Aorta (tissue), 5 donors: ENCODE results near the gene EBI3. TPM values are rescaled to one million over a fixed set of nuclear protein-coding genes. Genes with fewer than 3 reads are reported as not detected.
"Not testable (repeated sequence)": the region's sequence is repeated elsewhere in the genome, so short reads cannot be mapped to it uniquely, and the experiment has no call there.

Experiments used
- ATAC-seq: fragments of 200-7000 bp; cut with Tn5 transposase; one replicate; pipeline ENCODE4 v1.9.1; 2022; ENCODE audit warnings: moderate library complexity; ENCODE audit not compliant: low FRiP score
- DNase-seq, 2 donors: peaks; one replicate each; pipeline ENCODE4 v3.0.0-alpha.2; 2020
- H3K27ac ChIP-seq, 2 donors: one replicate each; pipeline ENCODE4 v1.5.1; 2013; ENCODE audit warnings: low read length in 2 of 2, mild to moderate bottlenecking in 2 of 2, moderate library complexity in 2 of 2, control low read depth in 1 of 2, inconsistent platforms in 1 of 2, low read depth in 1 of 2
- H3K27me3 ChIP-seq, 2 donors: one replicate each; pipeline ENCODE4 v1.6.1; 2013; ENCODE audit warnings: control low read depth in 1 of 2, low read length in 1 of 2, mild to moderate bottlenecking in 1 of 2, moderate library complexity in 1 of 2; ENCODE audit not compliant: insufficient read depth in 2 of 2, control insufficient read depth in 1 of 2
- H3K36me3 ChIP-seq, 2 donors: one replicate each; pipeline ENCODE4 v1.6.1; 2013; ENCODE audit warnings: control low read depth in 1 of 2, low read length in 1 of 2, mild to moderate bottlenecking in 1 of 2; ENCODE audit not compliant: insufficient read depth in 2 of 2, control insufficient read depth in 1 of 2
- H3K4me1 ChIP-seq, 2 donors: one replicate each; pipeline ENCODE4 v1.6.1; 2013; ENCODE audit warnings: low read length in 2 of 2, control low read depth in 1 of 2, mild to moderate bottlenecking in 1 of 2, moderate library complexity in 1 of 2; ENCODE audit not compliant: insufficient read depth in 2 of 2, control insufficient read depth in 1 of 2
- H3K4me3 ChIP-seq, 2 donors: one replicate each; pipeline ENCODE4 v1.5.1; 2013; ENCODE audit warnings: low read length in 2 of 2, control low read depth in 1 of 2, mild to moderate bottlenecking in 1 of 2
- H3K9me3 ChIP-seq: one replicate; pipeline ENCODE4 v1.6.1; 2013; ENCODE audit warnings: mild to moderate bottlenecking, low read length; ENCODE audit not compliant: control insufficient read depth
- WGBS, 2 donors: extraction: QIAGEN DNeasy Blood & Tissue Kit; methylation state at CpG; one replicate each; pipeline ENCODE4 v1.1.7; 2013; 5-methylcytosine and 5-hydroxymethylcytosine counted together
- intact Hi-C, 2 donors: fragments of 100-400 bp; cut with DNase I; formaldehyde crosslinking; loops; one replicate each; pipeline versions ENCODE4 v1.14.2 to v1.15.0; 2022
- polyA plus RNA-seq, 2 donors: library from polyadenylated mRNA; stranded (reverse); fragments of 200-250 nt; gene quantifications; one replicate each; pipeline ENCODE4 v1.2.3, GENCODE V29; 2013
- total RNA-seq, 2 donors: library from RNA; stranded (reverse); fragmentation: NEBNext Ultra II Directional; extraction: Animal tissue kit (Norgen Biotek cat#: 25700); gene quantifications; one replicate each; pipeline ENCODE4 v1.2.1, GENCODE V29; 2021
- donor health status: healthy with polysubstance abuse.
- donor health status: Bipolar disorder and iron deficiency.
- donor health status: DM: no; HTN: no; CAD: no.
- donor health status: DM: no; HTN: no; CAD: no.
- donor health status: DM: yes; HTN: yes; CAD: no.

EBI3 gene
- total and polyA plus RNA-seq, 4 donors = 1.3 to 7.9 (median 3.5) TPM

GRCh38 chr19:4230237-4230636, 914 bp downstream of the EBI3 start:
- 86% methylated on average over 6 of the region's 6 CpGs for WGBS, 2 donors
- intact Hi-C loops, H3K36me3 ChIP-seq, H3K4me1 ChIP-seq, H3K27me3 ChIP-seq, H3K4me3 ChIP-seq, H3K27ac ChIP-seq, ATAC-seq, H3K9me3 ChIP-seq, DNase-seq: not testable (repeated sequence)

GRCh38 chr19:4231521-4231920, 2.2 kb downstream of the EBI3 start:
- 87 to 90% methylated on average over 6 of the region's 6 CpGs for WGBS, 2 donors
- H3K4me1 ChIP-seq, H3K27me3 ChIP-seq, intact Hi-C loops, H3K27ac ChIP-seq, H3K4me3 ChIP-seq, H3K36me3 ChIP-seq, DNase-seq, H3K9me3 ChIP-seq, ATAC-seq: not testable (repeated sequence)

- WGBS, 2 donors = 75 to 84% methylated on average over 5 of the region's 5 CpGs
Measured at GRCh38 chr19:4232139-4232538, 2.8 kb downstream of the EBI3 start.

GRCh38 chr19:4232614-4233281, 3.4 kb downstream of the EBI3 start:
- ATAC-seq = no peak
- no peaks in the 10 kb centered on the region for H3K4me1 ChIP-seq

More at GRCh38 chr19:4232139-4232538, 2.8 kb downstream of the EBI3 start:
- H3K9me3 ChIP-seq, H3K36me3 ChIP-seq, H3K4me3 ChIP-seq, intact Hi-C loops, ATAC-seq, H3K27ac ChIP-seq, H3K4me1 ChIP-seq, H3K27me3 ChIP-seq, DNase-seq: not testable (repeated sequence)

DNA sequence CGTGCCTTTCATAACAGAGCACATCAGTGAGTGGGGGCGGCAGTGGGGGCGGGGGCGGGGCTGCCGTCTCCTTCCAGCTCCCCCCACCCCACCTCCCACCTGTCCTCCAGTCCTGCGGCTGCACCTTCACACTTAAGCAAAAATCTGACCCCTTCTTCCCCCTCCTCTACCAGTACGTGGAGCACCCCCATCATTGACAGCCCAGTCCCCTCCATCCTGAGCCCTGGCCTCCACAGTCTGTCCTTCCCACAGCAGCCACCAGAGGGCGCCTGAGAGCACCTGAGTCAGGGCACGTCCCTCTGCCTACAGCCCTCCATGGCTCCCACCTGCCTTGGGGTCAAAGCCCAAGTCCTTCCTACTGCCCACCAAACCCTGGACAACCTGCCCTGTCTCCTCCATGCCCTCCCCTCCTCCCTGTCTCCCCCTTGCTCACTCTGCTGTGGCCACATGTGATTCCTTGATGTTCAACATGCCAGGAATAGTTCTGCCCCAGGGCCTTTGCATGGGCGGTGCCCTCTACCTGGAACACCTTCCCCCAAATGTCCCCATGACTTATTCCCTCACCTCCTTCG, 4.0 kb downstream of the EBI3 start:
- no peaks in the 10 kb centered on the region for H3K36me3 ChIP-seq
- WGBS, 2 donors = 24 to 33% methylated on average over 11 of the region's 11 CpGs
- no peaks in the 10 kb centered on the region for H3K27me3 ChIP-seq
- intact Hi-C loops = no loop called here
- no peak for ATAC-seq
- H3K9me3 ChIP-seq = no peaks in the 10 kb centered on the region
- no peak overlapping the region for H3K4me3 ChIP-seq
- DNase-seq = peak in 1 of 2 donors; percentile 81
- no peak overlapping the region for H3K27ac ChIP-seq
- no peaks in the 10 kb centered on the region for H3K4me1 ChIP-seq

More at GRCh38 chr19:4232614-4233281, 3.4 kb downstream of the EBI3 start:
- H3K4me3 ChIP-seq = no peak overlapping the region
- H3K9me3 ChIP-seq = no peaks in the 10 kb centered on the region
- H3K27ac ChIP-seq = no peak overlapping the region
- WGBS, 2 donors = 43 to 46% methylated on average over 19 to 21 of the region's 21 CpGs
- intact Hi-C loops = no loop called here
- no peaks in the 10 kb centered on the region for H3K27me3 ChIP-seq
- no peak for DNase-seq
- H3K36me3 ChIP-seq = no peaks in the 10 kb centered on the region

DNA sequence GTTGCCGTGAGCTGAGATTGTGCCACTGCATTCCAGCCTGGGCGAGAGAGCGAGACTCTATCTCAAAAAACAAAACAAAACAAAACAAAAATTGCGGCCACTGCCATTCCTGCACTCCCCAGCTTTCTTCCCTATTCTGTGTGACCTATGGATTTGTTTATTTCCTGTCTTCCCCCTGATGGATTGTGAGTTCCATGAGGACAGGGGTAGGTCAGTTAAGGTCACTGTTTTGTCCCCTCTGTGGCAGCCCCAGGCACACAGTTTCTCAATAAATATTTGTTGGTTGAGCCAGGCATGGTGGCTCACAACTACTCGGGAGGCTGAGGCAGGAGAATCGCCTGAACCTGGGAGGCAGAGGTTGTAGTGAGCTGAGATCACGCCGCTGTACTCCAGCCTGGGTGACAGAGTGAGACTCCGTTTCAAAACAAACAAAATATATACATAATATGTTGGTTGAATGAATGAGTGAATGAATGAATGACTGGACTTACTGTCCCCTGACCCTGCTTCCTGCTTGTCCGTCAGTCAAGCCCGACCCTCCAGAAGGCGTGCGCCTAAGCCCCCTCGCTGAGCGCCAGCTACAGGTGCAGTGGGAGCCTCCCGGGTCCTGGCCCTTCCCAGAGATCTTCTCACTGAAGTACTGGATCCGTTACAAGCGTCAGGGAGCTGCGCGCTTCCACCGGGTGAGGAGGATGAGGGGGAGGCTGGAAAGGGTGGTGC, 5.0 kb downstream of the EBI3 start:
- no peak overlapping the region for H3K27ac ChIP-seq

GRCh38 chr19:4234862-4235201, 5.5 kb downstream of the EBI3 start:
- H3K27me3 ChIP-seq = no peaks in the 10 kb centered on the region

More for the DNA sequence above, 5.0 kb downstream of the EBI3 start:
- DNase-seq (no peak), ATAC-seq (no peak)
- Histone ChIP-seq H3K4me1 (no peaks in the 10 kb centered on the region), H3K4me3 (no peak overlapping the region), H3K27me3 (no peaks in the 10 kb centered on the region), H3K36me3 (no peaks in the 10 kb centered on the region), H3K9me3 (no peaks in the 10 kb centered on the region)
- WGBS, 2 donors = 41% methylated on average over 21 of the region's 21 CpGs
- intact Hi-C loops = no loop called here

GRCh38 chr19:4237510-4237909, 8.2 kb downstream of the EBI3 start:
- H3K27ac ChIP-seq, DNase-seq, H3K4me1 ChIP-seq, ATAC-seq, H3K9me3 ChIP-seq, H3K27me3 ChIP-seq, intact Hi-C loops, H3K36me3 ChIP-seq, H3K4me3 ChIP-seq: not testable (repeated sequence)
- WGBS, 2 donors = 90 to 92% methylated on average over 16 of the region's 16 CpGs

More at GRCh38 chr19:4234862-4235201, 5.5 kb downstream of the EBI3 start:
- intact Hi-C loops = no loop called here
- Histone ChIP-seq H3K27ac (no peak overlapping the region), H3K36me3 (no peaks in the 10 kb centered on the region), H3K4me1 (no peaks in the 10 kb centered on the region), H3K4me3 (no peak overlapping the region), H3K9me3 (no peaks in the 10 kb centered on the region)
- WGBS, 2 donors = 63 to 68% methylated on average over 13 of the region's 13 CpGs
- DNase-seq (no peak), ATAC-seq (no peak)

DNA sequence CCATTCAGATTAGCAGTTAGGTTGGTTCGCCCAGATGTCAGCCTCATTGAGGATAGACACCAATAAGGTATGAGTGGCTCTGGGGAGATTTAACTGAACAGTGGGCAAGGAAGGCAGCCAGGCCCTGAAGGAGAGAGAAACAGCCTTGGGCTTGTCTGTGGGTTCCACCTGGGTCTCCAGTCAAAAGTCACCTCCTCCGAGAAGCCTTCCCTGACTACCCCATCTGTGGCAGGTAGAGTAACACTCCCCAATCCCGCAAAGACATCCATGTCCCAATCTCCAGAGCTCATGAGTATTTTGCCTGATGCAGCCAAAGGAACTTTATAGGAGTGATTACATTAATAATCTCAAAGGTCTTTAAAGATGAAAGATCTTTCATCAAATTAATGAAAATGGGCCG, 9.5 kb downstream of the EBI3 start:
- intact Hi-C loops = no loop called here
- 87 to 89% methylated on average over 4 of the region's 4 CpGs for WGBS, 2 donors
- H3K27ac ChIP-seq = no peak overlapping the region
- no peak for ATAC-seq
- no peaks in the 10 kb centered on the region for H3K36me3 ChIP-seq
- no peak for DNase-seq
- H3K27me3 ChIP-seq = no peaks in the 10 kb centered on the region
- peaks cover 4% of the 10 kb centered on the region for H3K9me3 ChIP-seq
- H3K4me3 ChIP-seq = no peak overlapping the region
- H3K4me1 ChIP-seq = no peaks in the 10 kb centered on the region
